OCI-LY1 (cell line): Measurements from ENCODE around the gene SPPL3.

Source experiments
- H2AFZ ChIP-seq: fragments of 200-600 bp; sonication (generic), shearing (Covaris generic); 2 replicates; pipeline ENCODE4 v1.6.0; 2014; ENCODE audit warnings: antibody characterized with exemption, mild to moderate bottlenecking, low read length
- H3F3A ChIP-seq: fragments of 200-600 bp; sonication (generic), shearing (Covaris generic); 2 replicates; pipeline ENCODE4 v1.6.0; 2014; ENCODE audit warnings: mild to moderate bottlenecking, antibody characterized with exemption, low read length, moderate library complexity; ENCODE audit not compliant: insufficient read depth
- H3K27ac ChIP-seq: fragments of 200-600 bp; sonication (generic); 2 replicates; pipeline ENCODE4 v1.5.1; 2014; ENCODE audit warnings: low read length, mixed run types, mild to moderate bottlenecking, low read depth; ENCODE audit not compliant: poor library complexity, severe bottlenecking
- H3K27me3 ChIP-seq: fragments of 200-600 bp; sonication (generic); 2 replicates; pipeline ENCODE4 v1.6.0; 2014; ENCODE audit warnings: antibody characterized with exemption, mild to moderate bottlenecking, low read length, moderate library complexity; ENCODE audit not compliant: insufficient read depth
- H3K36me3 ChIP-seq: fragments of 200-600 bp; sonication (generic); 2 replicates; pipeline ENCODE4 v1.6.1; 2014; ENCODE audit warnings: mild to moderate bottlenecking, antibody characterized with exemption, low read length, moderate library complexity, mixed read lengths; ENCODE audit not compliant: insufficient read depth
- H3K4me1 ChIP-seq: fragments of 200-600 bp; sonication (generic); 2 replicates; pipeline ENCODE4 v1.5.1; 2014; ENCODE audit warnings: mild to moderate bottlenecking, low read length, moderate library complexity; ENCODE audit not compliant: insufficient read depth, severe bottlenecking
- H3K4me2 ChIP-seq: fragments of 200-600 bp; sonication (generic), shearing (Covaris generic); 2 replicates; pipeline ENCODE4 v1.6.1; 2014; ENCODE audit warnings: low read length
- H3K4me3 ChIP-seq: fragments of 200-600 bp; sonication (generic); 2 replicates; pipeline ENCODE4 v1.5.1; 2014; ENCODE audit warnings: low read length, low read depth, mild to moderate bottlenecking, mixed read lengths; ENCODE audit not compliant: poor library complexity, severe bottlenecking
- H3K79me2 ChIP-seq: fragments of 200-600 bp; shearing (Covaris generic); 2 replicates; pipeline ENCODE4 v1.6.1; 2016; ENCODE audit warnings: mixed run types, low read length, mixed read lengths; ENCODE audit not compliant: insufficient read depth
- H3K9ac ChIP-seq: fragments of 200-600 bp; sonication (generic), shearing (Covaris generic); 2 replicates; pipeline ENCODE4 v1.6.1; 2014; ENCODE audit warnings: mild to moderate bottlenecking, low read length, mixed read lengths
- H3K9me2 ChIP-seq: fragments of 200-600 bp; sonication (generic), shearing (Covaris generic); 2 replicates; pipeline ENCODE4 v1.6.1; 2014; ENCODE audit warnings: low read depth, mild to moderate bottlenecking, low read length, mixed read lengths
- H3K9me3 ChIP-seq: fragments of 200-600 bp; shearing (Covaris generic); 2 replicates; pipeline ENCODE4 v1.6.1; 2014; ENCODE audit warnings: low read length, mixed read lengths
- H4K20me1 ChIP-seq: fragments of 200-600 bp; sonication (generic), shearing (Covaris generic); 2 replicates; pipeline ENCODE4 v1.6.0; 2016; ENCODE audit warnings: mild to moderate bottlenecking, low read length; ENCODE audit not compliant: insufficient read depth
- EZH2 ChIP-seq: fragments of 200-600 bp; sonication (generic), shearing (Covaris generic); IDR thresholded peaks from 2 replicates; pipeline ENCODE4 v1.8.0; 2017; ENCODE audit warnings: borderline replicate concordance, mixed run types, mild to moderate bottlenecking, antibody characterized with exemption, low read length, moderate library complexity, mixed read lengths
- TF ChIP-seq, protein P1 (sequence below): fragments of 200-600 bp; sonication (generic), shearing (Covaris generic); IDR thresholded peaks from 2 replicates; pipeline ENCODE4 v1.5.1; 2017; ENCODE audit warnings: mild to moderate bottlenecking, antibody characterized with exemption, low read length, moderate library complexity, mixed read lengths

SPPL3 gene

DNA sequence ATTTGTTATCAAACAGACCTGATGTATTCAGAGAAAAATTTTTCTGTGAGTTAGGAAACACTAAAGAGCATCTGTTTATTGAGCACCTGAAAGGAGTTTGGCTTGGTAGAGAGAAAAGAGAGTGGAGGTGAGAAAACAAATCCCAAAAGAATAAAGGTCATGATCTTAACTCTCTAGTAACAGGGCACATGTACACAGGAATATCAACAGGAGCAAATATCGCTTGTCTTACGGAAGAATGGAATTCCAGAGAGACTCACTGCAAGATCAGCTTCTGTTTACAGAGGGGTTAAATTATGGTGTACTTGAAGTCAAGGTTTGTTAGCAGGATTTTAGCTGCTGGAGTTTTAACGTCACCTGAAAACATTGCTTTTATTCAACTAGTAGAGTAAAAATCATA, 78.8 kb downstream of the SPPL3 start:
- Histone ChIP-seq H3K4me1 (peaks cover 40% of the 10 kb centered on the region), H3K9me3 (no peaks in the 10 kb centered on the region), H3K4me3 (no peak overlapping the region), H3K9me2 (no peaks in the 10 kb centered on the region), H2AFZ (no peak overlapping the region), H3K4me2 (no peak overlapping the region), H3K27me3 (no peaks in the 10 kb centered on the region), H3K27ac (no peak overlapping the region), H3K9ac (no peak overlapping the region), H3F3A (no peaks in the 10 kb centered on the region), H4K20me1 (no peaks in the 10 kb centered on the region), H3K36me3 (no peaks in the 10 kb centered on the region), H3K79me2 (peaks cover 36% of the 10 kb centered on the region)
- no peak for TF ChIP-seq EZH2
- TF ChIP-seq, protein P1, sequence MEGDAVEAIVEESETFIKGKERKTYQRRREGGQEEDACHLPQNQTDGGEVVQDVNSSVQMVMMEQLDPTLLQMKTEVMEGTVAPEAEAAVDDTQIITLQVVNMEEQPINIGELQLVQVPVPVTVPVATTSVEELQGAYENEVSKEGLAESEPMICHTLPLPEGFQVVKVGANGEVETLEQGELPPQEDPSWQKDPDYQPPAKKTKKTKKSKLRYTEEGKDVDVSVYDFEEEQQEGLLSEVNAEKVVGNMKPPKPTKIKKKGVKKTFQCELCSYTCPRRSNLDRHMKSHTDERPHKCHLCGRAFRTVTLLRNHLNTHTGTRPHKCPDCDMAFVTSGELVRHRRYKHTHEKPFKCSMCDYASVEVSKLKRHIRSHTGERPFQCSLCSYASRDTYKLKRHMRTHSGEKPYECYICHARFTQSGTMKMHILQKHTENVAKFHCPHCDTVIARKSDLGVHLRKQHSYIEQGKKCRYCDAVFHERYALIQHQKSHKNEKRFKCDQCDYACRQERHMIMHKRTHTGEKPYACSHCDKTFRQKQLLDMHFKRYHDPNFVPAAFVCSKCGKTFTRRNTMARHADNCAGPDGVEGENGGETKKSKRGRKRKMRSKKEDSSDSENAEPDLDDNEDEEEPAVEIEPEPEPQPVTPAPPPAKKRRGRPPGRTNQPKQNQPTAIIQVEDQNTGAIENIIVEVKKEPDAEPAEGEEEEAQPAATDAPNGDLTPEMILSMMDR = no peak

DNA sequence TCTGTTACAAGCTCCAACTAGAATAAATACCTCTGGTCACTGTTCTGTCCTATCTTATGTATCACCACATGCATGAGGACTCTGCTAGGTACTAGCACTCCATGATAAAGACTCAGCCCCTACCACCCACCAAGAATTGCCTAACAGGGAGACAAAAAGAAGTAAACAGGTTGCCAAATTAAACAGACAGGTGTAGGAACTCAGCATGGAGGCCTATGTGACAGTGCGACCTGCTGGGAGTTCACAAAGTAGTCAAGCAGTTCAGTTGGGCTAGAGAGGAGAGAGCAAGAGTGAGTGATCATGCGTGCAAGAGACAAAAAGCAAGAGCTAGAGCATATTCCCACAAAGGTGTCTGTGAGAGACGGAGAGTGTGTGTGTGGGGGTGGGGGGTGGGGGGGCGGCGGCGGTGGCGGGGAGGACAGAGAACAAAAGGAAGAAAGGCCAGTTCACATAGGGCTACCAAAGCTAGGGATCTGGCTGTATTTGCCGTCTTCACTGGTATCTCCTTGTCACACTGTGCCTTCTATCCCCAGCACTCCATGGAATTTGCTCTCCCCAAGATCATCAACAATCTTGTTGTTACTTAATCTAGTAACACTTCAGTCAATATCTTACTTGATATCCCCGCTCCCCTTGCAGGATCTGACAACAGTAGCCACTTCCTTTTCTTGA, 81.2 kb downstream of the SPPL3 start:
- H3K27ac ChIP-seq = peak overlapping the region; percentile 49
- H3K9ac ChIP-seq = no peak overlapping the region; the same call in 1 of the 2 replicates
- no peaks in the 10 kb centered on the region for H4K20me1 ChIP-seq
- H3K9me2 ChIP-seq = no peaks in the 10 kb centered on the region
- no peaks in the 10 kb centered on the region for H3F3A ChIP-seq
- peaks cover 29% of the 10 kb centered on the region for H3K4me1 ChIP-seq
- H3K9me3 ChIP-seq = no peaks in the 10 kb centered on the region
- H2AFZ ChIP-seq = no peak overlapping the region
- H3K27me3 ChIP-seq = no peaks in the 10 kb centered on the region
- TF ChIP-seq, protein P1 = 0 out of 2 replicates have a peak, but pooled peaks have one; percentile 18
- no peak for TF ChIP-seq EZH2
- H3K36me3 ChIP-seq = no peaks in the 10 kb centered on the region
- H3K79me2 ChIP-seq = peaks cover 54% of the 10 kb centered on the region
- H3K4me2 ChIP-seq = peak overlapping the region; percentile 42; the same call in 1 of the 2 replicates
- no peak overlapping the region for H3K4me3 ChIP-seq

DNA sequence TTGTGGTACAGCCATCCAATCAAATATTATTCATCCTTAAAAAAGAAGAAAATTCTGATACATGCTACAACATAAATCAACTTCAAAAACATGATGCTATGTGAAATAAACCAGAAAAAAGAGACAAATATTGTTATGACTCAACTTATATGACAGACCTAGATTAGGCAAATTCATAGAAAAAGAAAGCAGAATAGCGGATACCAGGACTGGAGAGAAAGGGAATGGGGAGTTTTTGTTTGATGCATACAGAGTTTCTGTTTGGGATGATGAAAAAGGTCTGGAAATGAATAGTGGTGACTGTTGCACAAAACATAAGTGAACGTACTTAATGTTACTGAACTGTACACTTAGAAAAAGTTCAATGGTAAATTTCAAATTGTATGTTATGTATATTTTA, 82.3 kb downstream of the SPPL3 start:
- no peaks in the 10 kb centered on the region for H3F3A ChIP-seq
- peaks cover 53% of the 10 kb centered on the region for H3K79me2 ChIP-seq
- H3K4me2 ChIP-seq = no peak overlapping the region
- TF ChIP-seq, protein P1 = no peak
- TF ChIP-seq EZH2 = no peak
- H3K4me3 ChIP-seq = no peak overlapping the region
- H3K9ac ChIP-seq = no peak overlapping the region
- H3K4me1 ChIP-seq = peaks cover 29% of the 10 kb centered on the region
- no peaks in the 10 kb centered on the region for H3K9me3 ChIP-seq
- no peak overlapping the region for H2AFZ ChIP-seq
- no peaks in the 10 kb centered on the region for H4K20me1 ChIP-seq
- H3K27me3 ChIP-seq = no peaks in the 10 kb centered on the region
- H3K27ac ChIP-seq = no peak overlapping the region
- no peaks in the 10 kb centered on the region for H3K36me3 ChIP-seq
- no peaks in the 10 kb centered on the region for H3K9me2 ChIP-seq
